Daoy (cell line): ENCODE measurements around the gene KRR1. TPM values are rescaled to one million over a fixed set of nuclear protein-coding genes. Genes with fewer than 3 reads are reported as not detected.

Experiments used
- DNase-seq: peaks from one replicate; pipeline ENCODE4 v3.0.0-alpha.2; 2015; ENCODE audit warnings: low read depth
- total RNA-seq: library from RNA; depleted of rRNA; stranded (reverse); fragments of >200 nt; shearing (Covaris generic); gene quantifications from 2 replicates; pipeline ENCODE4 v1.2.3, GENCODE V29; 2014; rRNA removed

Gene KRR1
- total RNA-seq = 50.3 and 52.4 TPM in 2 replicates

- DNase-seq = peak; percentile 96
Observed at GRCh38 chr12:75511116-75512048, at the start of gene KRR1. TSS of gene KRR1 (minus strand) at chr12:75511609. CDS start at chr12:75511597, 12 bp downstream.

DNA sequence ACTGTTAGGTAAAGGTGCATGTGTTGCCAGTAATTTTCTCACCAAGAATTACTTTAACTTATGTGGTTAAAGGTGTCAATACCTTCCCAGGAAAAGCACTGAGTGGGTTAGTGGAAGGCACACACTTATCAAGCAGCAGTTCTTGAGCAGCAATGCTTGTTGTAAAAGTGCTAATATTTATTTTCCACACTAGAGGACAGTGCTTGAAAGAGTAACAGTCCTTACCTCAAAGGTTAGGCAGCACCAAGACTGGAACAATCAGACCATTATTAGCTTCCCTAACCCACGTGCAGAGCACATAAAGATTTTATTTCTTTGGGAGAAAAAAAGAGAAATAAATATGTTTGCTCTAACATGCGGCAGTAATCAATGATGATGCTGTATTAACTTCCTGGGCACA is 48.8 kb upstream of the KRR1 start:
- DNase-seq = no peak

GRCh38 chr12:75558287-75558686 is 46.9 kb upstream of the KRR1 start:
- DNase-seq = no peak

- DNase-seq = no peak
Observed at GRCh38 chr12:75556311-75556899, 45.0 kb upstream of the KRR1 start.

DNA sequence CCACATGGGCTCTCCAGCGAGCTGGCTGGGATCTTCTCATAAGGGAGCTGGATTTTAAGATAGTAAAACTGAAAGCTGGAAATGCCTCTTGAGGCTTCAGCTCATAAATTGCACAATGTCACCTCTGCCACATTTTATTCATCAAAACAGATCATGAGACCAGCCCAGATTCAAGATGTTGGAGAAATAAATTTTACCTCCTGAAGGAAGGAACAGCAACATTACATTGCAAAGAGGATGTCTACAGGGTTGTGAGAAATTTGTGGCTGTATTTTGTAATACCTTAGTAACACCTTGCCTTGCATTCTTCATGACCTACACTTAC is 43.1 kb upstream of the KRR1 start:
- DNase-seq = no peak

- DNase-seq = no peak
Observed at GRCh38 chr12:75553836-75554555, 42.6 kb upstream of the KRR1 start.

DNA sequence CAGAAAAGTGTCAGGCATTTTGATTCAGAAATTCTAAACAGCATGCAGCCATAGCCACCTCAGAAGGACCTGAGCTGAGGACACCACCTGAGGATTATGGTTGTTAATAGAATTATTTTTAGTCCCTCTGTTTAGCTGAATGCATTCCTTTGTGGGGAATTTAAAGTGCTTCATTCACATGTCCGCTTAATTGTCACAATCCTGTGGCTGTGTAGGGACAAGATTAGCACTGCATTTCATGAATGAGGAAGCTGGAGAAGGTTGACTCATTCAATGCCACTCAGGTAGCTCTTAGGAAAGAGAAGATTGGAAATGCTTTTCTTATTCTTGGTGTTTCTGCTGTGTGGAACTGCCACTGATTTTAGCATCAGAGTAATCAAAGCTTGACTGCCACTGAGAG is 42.0 kb upstream of the KRR1 start:
- DNase-seq = no peak

DNA sequence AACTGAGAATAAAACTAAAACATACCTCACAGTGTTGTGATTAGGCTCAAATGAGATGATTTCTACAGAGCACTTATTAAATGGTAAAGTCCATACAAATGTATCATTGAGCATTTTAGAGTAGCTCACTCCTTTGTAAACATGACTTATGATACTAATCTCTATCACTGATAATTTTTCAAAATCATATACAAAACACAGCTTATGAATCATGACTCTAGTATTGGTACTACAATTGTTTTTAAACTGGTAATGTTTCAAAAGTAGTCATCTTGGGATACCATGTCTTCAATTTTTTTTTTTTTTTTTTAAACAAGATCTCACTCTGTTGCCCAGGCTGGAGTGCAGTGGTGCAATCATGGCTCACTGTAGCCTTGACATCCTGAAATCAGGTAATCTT is 40.1 kb upstream of the KRR1 start:
- DNase-seq = no peak

- no peak for DNase-seq
Observed at GRCh38 chr12:75550401-75551240, 39.2 kb upstream of the KRR1 start.

GRCh38 chr12:75549989-75550388 is 38.6 kb upstream of the KRR1 start:
- no peak for DNase-seq

- DNase-seq = no peak
Observed at GRCh38 chr12:75548879-75549278, 37.5 kb upstream of the KRR1 start.

DNA sequence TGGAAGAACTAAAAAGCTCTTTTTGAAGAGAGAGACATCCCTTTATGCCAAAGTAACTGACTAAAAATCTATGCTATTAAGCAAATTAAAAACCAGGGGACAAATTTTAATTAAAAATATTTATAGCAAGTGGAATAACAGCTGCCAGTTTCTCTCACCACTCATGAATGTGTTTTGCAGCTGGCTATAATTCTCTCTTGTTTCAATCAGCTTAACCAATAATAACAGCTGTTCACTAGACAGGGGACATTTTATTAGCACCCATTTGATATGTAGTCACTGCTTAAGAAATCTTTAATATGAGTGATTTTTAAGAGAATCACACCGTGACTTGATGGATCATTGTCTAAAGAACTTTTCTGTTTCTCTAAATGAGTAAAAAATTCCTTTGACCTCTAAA is 34.2 kb upstream of the KRR1 start:
- DNase-seq = no peak

DNA sequence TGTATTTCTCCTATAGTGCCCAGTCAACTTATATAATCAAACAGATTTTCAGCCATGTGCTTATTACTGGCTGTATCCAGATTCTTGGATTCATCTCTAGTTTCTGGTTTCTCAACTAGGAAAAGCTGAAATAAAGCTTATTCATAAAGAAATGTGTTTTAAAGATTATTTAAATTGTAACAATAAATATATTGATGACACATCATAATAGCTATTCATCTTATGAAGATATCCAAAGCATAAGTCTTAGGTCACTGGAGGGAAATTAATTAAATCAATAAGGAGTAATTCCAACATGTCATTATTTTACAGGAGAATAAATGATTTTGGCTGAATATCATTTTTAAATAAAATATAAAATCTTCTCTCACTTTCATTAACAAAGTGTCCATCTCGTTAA is 32.1 kb upstream of the KRR1 start:
- DNase-seq = no peak

DNA sequence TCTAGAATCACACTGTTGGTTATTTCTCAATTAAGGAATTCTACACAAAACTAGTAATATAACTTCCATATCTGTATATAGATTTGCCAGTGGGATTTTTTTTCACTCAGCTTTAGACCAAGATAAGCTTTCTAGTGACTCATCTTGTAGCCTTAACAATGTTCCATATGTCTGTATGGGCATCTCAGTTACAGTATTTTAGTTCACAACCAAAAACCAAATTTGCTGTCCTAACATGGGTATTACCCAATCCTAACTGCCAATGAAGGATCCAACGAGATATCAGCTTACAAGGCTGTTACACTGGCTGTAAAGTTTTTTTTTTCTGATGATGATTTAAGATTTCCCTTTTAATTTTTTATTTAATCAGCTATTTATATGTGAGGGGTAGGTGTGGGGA is 31.5 kb upstream of the KRR1 start:
- no peak for DNase-seq

- DNase-seq = no peak
Observed at GRCh38 chr12:75539889-75540288, 28.5 kb upstream of the KRR1 start.

DNA sequence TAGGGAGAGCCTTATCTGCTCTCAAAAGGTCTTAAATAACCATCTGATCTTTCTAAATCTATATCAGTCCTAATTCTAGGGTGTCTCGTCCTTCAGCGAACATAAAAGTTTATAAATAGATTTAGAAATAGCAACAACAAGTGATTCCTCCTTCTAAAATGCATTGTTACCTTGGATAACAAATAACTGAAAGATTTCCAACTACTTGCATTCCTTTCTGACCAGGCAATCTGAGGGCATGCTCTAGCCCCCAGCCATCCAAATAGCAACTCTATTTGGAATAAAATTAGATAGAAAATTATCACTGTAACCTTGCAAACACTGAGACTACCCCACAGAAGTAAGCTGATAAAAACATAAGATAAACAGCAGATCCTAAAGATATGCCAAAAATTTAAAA is 21.8 kb upstream of the KRR1 start:
- no peak for DNase-seq

DNA sequence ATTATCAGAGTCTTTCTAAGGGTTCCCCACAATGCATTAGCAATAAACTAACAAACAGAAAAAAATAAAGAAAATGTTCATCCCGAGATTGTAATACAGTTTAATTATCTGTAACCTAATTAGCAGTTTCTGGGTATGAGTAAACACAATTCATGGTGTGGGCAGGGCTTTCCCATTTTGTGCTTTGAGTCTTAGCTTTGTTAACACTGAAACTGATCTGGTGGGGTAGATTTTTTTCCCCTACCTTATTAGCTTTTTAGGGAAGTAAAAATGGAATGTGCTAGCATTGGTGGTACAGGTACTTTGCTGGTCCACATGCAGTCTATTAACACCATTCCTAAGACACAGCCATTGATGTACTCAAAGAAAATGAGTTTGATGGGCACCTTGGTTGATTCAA is 18.4 kb upstream of the KRR1 start:
- no peak for DNase-seq

- no peak for DNase-seq
Observed at GRCh38 chr12:75529316-75529715, 17.9 kb upstream of the KRR1 start.

- DNase-seq = no peak
Observed at GRCh38 chr12:75528692-75529091, 17.3 kb upstream of the KRR1 start.

DNA sequence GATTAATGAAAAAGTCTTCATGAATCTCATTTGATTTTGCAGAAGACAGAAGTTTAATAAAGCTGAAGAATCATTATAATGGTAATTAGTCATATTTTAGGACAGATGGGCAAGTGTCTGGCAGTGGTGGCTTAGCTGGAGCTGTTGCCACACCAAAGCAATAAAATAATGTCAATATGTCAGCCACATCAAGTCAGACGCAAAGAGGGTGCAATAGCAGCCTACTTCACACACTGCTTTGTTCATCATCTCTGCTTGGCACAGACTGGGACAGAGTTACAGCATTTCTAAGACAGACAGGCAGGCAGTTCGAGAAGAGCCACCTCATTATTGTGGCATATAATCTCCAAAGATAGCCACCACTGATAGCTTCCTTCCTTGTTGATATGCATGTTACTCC is 16.9 kb upstream of the KRR1 start:
- no peak for DNase-seq

DNA sequence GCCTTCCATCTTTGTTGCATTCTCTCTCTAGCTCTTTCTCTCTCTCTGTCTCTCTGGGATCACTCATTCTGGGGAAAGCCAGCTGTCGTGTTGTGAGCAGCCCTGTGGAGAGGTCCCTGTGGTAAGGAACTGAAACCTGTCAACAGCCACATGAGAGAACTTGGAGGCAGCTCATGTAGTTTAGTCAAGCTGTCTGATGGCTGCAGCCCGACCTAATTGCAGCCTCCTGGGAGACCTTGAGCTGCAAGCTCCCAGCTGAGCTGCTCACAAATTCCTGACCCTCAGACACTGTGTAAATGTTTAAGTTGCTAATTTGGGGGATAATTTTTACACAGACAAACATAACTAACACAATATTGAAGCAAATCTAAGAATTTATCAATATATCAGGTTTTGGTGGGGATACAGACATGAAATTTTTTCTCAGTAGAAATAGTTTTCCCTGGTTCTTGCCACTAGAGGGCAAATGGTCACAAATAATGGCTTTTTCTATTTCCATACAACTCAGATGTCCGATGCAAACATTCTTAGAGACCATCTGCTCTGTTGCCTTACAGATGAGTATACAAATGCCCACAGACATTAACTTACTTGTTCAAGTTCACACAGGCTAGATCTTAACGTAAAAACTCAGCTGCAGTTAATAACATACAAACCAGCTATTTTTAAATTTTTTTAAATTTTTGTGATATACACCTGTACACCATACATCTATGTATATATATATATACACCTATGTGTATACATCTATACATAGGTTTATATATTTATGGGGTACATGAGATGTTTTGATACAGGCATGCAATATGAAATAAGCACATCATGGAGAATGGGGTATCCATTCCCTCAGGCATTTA is 15.5 kb upstream of the KRR1 start:
- DNase-seq = peak; percentile 40
